GM19035 (cell line): ENCODE measurements around the gene GJA9.
"Not testable (repeated sequence)": the region's sequence is repeated elsewhere in the genome, so short reads cannot be mapped to it uniquely, and the experiment has no call there.

ENCODE experiments used
- ATAC-seq: cut with Tn5 transposase; IDR thresholded peaks from one replicate; pipeline ENCODE4 v1.9.1; 2021; ENCODE audit not compliant: unreplicated experiment

Gene GJA9

DNA sequence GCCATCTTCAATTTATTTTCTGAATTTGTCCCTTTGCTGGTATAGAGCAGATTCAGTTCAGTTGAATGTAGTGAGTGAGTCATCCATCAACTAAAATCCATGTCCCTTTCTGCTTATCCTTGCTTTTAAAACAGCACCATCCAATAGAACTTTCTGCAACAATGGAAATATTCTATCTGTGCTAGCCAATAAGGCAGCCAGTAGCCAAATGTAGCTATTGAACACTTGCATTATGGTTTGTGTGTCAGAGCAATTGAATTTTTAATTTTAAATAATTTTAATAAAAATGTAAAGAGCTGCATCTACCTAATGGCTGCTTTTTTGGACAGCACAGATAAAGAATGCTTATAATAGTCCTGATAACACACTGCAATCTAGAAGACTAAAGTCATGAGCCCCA lies at the start of gene GJA9:
Gene GJA9 (minus strand): TSS at position 101 of the 400 bp plus-strand sequence. CDS start 5,489 bp downstream, outside the sequence.
- no peak for ATAC-seq

DNA sequence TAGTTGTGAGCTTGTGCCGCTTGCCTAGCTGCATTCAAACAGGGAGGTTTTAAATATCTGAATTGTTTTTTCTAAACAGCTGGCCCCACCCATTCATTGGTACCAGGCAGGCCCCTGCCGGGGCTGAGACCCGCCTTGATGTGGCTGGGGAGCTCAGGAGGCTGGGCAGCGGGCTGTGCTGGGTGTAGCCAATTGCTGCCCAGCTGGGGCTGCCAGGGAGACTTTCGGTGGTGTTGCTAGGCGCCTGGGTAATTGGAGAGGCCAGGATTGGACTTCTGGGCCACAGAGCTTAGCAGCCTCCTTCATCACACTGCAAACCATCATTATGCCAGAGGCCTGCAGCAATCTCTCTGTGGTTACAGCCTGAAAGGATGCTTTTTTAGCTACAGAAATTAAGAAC lies 48.1 kb upstream of the GJA9 start:
- ATAC-seq, result no peak

DNA sequence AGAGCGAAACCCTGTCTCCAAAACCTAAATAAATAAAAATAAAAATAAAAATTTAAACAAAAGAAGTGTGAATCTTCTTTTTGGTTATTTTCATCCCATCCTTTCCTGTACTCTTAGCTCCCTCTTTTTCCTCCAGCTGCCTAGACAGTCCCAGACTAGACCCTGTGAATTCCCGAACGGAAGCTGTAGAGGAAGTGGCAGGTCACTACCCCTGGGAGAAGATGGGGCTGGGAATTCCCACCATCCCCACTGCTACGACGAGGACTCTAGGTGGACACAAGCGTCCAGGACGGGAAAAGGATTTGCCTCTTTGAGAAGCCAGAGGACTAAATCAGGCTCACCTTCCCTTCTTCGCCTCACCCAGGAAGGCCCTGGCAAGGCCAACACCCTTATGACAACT lies 47.7 kb upstream of the GJA9 start:
- ATAC-seq, result no peak

DNA sequence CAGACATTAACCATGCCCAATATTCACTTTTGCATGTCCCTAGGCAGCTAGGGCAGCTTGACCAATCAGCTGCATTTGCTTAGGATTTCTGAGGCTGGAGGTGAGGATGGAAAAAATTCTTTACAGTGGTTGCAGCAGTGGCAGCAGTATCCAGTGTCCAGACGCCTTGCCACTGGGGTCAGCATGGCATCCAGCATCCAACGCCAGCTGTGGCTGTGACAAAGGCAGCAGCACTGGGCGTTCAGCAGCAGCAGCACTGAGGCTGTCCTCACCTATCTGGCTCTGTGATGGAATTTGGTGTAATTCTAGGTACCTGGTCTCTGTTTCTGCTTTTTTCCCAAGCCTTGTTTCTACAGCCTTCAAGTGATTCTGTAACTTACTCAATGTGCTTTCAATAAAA lies 44.7 kb upstream of the GJA9 start:
- no peak for ATAC-seq

DNA sequence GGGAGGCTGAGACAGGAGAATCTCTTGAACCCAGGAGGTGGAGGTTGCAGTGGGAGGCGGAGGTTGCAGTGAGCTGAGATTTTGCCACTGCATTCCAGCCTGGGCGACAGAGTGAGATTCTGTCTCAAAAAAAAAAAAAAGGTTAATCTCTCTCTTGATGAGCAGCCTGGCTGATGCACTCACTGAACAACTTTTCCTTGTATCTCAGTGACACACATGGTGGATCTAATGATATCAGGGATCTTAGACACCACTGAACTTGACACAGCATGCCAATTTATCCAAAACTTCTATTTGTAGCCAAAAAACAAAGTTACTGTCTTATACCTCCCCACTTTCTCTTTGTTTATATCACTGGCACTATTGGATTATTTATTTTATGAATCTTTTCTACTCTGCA lies 44.0 kb upstream of the GJA9 start:
- no peak for ATAC-seq

DNA sequence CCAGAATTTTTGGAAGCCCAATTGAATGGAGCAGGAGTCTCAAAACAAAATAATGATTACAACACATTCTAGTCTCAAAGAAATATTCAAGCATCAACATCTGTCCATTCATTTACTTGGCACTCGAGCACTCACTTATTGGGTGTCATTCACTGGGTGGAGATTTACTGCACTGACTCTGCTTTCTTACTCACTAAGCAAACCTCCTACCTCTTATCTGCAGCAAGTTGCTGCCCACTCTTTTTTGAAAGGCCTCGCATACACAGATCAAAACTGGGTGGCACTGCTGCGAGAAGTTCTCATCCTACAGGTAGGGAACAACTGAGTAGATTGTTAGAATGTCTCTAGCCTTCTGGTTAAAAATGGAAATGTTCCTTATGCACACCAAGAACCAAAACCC lies 42.2 kb upstream of the GJA9 start:
- no peak for ATAC-seq

DNA sequence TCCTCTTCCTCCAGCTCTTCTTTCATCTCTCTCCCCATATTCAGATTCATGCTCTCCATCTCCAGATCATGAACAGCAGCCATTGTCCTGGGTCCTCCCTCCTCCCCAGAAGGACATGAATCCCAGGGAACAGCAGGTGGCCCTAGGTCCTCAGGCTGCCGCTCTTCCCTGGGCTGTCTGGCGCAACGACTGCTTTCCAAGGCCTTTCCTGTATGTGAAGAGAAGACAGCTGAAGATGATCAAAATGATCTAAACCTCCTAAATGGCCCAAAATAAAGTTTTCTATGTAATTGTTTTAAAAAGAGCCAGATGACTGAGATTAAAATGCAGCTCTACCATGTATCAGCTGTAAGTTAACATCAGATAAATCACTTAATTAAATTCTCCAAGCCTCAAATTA lies 37.7 kb upstream of the GJA9 start:
- ATAC-seq, result no peak

DNA sequence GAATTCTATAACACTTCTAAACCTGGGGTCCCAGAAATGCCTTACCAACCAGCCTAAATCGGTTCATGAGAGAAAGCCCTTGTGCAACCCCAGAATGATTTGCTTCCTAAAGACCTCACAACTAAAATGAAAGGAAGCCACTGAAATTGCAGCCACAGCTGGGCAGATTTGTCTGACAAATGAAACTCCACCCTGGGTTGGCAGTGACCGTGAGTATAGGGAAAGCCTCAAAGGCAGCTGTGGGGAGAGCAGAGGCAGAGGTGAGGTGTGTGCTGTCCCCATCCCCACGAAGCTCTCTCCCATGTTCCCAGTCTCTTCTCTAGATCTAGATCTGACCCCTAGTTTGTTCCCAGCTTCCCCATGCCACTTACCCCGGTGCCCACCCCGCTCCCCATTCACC lies 37.2 kb upstream of the GJA9 start:
- no peak for ATAC-seq

- ATAC-seq, result no peak
These were observed 36.4 kb upstream of the GJA9 start for GRCh38 chr1:38917772-38918171.

- ATAC-seq, result no peak
These were observed 36.0 kb upstream of the GJA9 start for GRCh38 chr1:38917337-38917736.

- ATAC-seq, result no peak
These were observed 34.1 kb upstream of the GJA9 start for GRCh38 chr1:38915352-38915948.

DNA sequence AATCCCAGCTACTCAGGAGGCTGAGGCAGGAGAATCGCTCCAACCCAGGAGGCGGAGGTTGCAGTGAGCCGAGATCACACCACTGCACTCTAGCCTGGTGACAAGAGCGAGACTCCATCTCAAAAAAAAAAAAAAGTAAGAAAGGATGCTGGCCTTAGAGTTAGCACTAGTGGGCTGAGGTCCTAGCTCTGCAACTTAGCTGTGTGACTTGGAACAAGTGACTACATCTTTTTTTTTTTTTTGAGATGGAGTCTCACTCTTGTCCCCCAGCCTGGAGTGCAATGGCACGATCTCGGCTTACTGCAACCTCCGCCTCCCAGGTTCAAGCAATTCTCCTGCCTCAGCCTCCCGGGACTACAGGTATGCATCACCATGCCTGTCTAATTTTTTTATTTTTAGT lies 33.5 kb upstream of the GJA9 start:
- ATAC-seq, result not testable (repeated sequence)

DNA sequence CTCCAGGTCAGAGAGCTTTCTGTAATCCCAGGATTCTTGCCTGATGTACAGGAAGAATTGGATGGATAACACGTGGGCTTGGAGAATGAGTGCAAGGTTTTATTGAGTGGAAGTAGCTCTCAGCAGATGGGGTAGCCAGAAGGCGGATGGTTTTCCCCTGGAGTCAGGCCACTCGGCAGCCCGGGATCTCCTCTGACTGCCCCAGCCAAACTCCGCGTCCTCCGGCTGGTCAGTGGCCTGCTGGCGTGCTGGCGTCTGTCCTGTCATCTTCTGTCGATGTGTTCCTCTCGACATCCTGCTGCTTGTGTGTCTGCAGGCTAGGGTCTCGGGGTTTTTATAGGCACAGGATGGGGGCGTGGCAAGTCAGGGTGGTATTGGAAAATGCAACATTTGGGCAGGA lies 27.4 kb upstream of the GJA9 start:
- ATAC-seq, result no peak

DNA sequence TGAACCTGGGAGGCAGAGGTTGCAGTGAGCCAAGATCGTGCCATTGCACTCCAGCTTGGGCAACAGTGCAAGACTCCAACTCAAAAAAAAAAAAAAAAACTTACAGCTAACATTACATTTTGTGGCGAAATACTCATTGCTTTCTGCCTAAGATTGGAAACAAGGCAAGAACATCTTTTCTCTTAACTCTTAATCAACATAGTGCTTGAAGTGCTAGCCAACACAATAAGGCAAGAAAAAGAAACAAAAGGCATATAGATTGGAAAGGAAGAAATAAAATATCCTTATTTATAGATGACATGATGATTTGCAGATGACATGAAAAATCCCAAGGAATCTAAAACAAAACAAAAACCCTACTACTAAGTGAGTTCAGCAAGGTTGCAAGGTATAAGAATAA lies 24.6 kb upstream of the GJA9 start:
- ATAC-seq, result no peak

GRCh38 chr1:38899560-38899959 lies 18.2 kb upstream of the GJA9 start:
- ATAC-seq, result no peak

- ATAC-seq, result no peak
These were observed 17.4 kb upstream of the GJA9 start for GRCh38 chr1:38898653-38899230.

DNA sequence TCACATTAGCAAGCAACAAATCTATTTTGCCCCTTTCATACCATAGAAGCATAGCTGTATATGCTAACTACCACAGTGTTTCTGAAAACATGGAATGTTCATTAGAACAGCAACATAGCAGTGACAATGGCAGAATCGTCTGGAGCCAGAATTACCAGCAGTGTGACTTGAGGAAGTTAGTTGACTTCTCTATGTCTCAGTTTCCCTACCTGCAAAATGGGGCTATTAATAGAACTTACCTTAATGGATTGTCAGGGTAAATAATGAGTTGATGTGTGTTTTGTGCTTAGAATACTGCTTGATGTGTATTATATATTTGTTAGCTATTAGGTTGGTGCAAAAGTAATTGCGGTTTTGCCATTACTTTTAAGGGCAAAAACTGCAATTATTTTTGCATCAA lies 14.8 kb upstream of the GJA9 start:
- no peak for ATAC-seq

DNA sequence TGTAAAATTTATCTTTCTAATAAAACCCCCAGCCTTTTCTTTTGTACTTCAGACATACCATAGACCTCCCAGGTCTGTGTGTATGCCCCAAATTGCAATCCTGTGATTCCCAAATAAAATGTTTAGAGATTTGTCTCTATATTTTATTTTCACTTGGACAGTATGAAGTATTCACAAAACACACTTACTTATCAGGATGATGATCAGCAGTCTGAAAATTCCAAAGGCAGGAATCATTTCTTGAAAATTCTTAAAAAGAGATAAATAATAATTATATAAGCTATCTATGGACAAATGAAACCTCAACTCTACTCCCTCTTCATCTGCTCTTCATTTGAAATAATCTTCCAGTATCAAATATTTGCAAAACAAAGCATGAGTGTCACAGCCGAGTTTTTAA lies 11.6 kb upstream of the GJA9 start:
- ATAC-seq, result no peak

DNA sequence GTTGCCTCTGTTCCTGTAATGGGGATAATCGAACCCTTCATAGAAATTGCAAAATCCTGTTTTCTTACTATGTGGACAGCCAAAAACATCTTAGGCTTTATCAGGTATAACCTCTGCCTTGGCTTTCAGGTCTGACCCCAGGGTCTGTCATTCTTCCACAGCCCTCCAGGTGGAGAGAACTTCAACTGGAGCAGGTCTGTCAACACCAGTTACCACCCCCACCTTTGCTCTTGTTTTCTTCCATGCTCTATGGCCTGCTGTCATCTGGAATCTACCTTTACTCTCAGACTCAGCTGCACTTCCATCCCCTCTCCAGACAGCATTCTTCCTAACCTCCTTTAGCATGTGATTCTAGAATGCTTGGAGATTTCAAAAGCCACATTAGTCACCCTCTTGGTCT lies 10.4 kb upstream of the GJA9 start:
- ATAC-seq, result no peak

- ATAC-seq, result no peak
These were observed 8.2 kb upstream of the GJA9 start for GRCh38 chr1:38889589-38889988.

DNA sequence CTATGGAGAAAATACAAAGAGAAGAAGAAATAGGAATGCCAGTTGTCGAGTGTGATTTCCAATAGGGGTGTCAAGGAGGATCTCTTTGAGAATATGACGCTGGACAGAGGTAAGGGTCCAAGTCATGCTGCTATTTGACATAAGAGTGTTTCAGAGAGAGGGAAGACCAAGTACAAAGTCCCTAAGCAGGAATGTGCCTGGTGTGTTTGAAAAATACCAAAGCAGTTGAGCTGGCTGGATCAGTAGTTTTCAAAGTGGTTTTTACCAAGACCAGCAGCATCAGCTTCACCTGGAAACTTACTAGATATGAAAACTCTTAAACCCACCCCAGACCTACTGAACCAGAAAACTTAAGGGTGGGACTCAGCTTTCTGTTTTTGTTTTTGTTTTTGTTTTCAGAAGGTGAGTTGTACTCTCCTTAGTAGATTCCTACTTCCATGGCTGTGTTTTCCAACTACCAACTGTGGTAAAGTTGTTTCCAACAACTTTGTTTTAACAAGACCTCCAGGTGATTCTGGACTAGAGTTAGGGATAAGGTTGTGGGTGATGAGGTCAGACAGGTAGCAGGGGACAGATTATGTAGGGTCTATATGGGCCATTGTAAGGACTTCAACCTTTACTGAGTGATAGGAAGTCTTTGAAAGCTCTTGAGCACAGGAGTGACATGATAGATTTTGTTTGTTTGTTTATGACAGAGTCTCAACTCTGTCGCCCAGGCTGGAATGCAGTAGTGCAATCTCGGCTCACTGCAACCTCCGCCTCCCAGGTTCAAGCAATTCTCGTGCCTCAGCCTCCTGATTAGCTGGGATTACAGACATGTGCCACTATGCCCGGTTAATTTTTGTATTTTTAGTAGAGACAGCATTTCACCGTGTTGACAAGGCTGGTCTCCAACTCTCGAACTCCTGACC lies 7.3 kb upstream of the GJA9 start:
- ATAC-seq, result no peak

GRCh38 chr1:38885092-38885491 lies 3.7 kb upstream of the GJA9 start:
- no peak for ATAC-seq
